Activated T-helper 1 cell treated with anti-CD3 and anti-CD28 coated beads, Interleukin-2, amount 50 U/mL, for 16 hours (primary cell): Measurements from ENCODE around the gene PLB1.
"Not testable (repeated sequence)": the region's sequence is repeated elsewhere in the genome, so short reads cannot be mapped to it uniquely, and the experiment has no call there.

Source experiments
- DNase-seq, 2 donors: peaks; one replicate each; pipeline ENCODE4 v3.0.0-alpha.2; 2020; ENCODE audit warnings: low read depth in 1 of 2, low spot score in 1 of 2

The PLB1 gene

DNA sequence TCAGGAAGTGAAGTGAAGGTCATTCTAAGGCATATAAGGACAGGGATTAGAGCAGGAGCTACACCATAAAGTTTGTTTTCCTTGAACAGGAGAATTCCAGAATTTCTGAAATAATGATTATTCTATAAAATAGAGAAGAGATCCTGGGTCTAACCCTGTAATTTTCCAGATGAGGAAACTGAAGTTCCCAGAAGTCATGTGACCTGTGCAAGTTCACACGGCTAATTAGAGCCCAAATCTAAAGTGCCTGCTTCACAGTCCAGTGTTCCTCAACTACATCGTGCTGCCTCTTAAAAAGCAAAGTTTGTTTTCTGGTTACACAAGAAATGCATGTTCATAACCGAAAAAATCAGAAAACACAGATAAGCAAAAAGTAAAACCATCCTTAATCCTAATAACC lies 34.9 kb downstream of the PLB1 start:
- no peak for DNase-seq

DNA sequence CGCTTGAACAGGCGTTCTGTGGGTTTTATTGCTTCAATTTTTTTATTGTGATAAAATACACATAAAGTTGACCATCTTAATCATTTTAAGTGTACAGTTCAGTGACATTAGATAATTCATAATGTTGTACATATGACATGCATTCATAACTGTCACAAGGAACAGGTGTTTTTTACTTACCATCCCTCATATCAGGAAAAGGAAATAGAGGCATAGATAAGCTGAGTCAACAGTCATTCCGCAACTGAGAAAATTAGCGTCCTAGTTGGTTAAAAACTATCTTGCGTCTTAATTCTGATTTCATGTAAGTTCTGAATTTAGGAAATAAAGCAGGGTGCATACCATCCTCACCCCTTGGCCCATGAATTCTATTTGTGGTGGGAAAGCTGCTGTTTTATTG lies 36.5 kb downstream of the PLB1 start:
- DNase-seq, result no peak

DNA sequence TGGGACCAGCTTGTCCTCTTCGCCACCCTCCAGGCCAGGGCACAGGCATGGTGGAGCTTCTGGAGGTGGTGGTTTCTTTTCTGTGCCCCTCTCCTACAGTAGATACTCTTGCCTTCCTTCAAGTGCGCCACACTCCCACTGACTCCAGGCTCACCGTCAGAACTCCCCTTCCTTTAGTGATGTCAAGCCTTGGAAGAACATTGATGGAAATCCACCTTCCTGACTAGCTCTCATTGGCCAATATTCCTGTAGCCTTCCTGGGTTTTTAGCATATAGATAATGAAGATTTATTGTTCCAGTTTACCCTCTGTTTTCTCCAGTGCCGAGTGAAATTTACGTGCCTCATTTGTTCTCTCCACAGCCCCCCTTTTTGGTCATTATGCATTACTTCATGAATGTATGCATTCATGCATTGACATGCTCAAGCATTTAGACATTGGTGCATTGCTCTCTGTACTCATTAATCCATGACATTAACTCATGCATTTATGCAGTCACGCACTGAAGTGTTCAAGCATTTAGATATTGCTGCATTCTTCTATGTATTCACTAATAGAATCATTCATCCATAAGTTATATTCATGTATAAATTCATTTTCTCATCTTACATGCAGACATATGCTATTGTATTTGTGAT lies 37.3 kb downstream of the PLB1 start:
- DNase-seq, result no peak

DNA sequence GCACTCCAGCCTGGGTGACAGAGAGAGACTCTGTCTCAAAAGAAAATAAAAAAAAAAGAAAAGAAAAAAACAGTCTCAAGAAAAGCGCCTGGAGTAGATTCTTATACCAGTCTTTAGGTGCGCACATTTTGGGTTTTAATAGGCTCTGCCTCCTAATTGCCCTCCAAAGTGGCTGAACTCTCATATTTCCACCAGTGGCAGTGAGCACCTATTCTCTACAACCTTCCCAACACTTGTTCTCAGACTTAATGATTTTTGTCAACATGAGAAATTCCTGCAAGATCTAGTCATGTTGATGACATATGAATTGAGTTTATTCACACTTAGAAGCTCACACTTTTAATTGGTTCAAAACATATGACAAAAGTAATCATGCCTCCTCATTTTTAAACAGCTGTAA lies 39.0 kb downstream of the PLB1 start:
- no peak for DNase-seq

DNA sequence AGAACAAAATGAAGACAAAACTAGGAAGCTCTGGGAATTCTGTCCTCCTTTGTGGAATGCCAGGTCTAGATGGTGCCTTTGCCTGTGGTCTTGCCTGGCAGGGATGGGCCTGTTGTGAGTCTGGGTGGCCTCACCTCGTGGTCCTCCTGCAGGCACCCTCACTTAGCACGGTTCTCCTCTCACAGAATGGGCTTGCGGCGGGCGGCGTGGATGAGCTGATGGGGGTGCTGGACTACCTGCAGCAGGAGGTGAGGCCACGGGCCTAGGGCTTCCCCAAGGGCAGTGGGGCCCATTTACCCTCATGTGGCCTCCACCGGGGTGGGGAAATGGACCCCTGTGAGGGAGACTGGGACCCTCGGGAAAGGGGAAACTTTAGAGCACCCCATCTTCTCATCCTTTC lies 42.3 kb downstream of the PLB1 start:
- no peak for DNase-seq

DNA sequence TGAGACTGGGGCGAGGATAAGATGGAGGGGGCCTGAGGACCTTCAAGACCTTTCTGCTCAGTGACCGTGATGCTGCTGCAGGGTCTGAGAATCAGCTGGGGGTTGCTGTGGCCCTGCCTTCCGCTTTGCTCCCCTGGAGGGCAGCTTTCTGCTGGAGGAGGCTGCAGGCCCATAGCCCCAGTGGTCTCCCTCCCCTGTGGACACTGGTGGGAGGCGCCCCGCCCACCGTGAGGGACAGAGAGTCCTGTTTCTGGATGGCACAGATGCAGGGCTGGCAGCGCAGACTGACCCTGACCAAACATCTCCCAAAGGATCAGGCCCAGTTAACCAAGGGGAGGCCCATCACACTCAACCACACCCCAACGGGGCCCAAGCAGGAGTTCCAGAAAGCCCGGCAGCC lies 42.8 kb downstream of the PLB1 start:
- DNase-seq, result no peak

DNA sequence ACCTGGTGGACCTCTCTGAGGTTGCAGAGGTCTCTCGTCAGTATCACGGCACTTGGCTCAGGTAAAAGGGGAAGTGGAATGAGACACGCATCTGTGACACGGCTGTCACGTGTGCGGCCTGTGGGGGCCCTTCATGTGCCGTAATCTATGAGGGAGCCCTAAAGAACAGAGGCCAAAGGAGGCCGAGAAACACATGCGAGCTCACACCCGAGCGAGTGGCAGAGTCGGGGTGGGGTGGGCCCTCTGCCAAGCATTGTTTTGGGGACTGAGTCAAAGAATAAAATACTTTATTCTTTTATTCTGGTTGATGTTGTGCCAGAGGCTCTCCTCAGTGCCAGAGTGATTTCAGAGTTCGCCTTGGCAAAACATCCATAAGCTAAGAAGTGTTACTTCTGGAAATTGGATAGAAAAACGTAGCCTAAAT lies 43.3 kb downstream of the PLB1 start:
- DNase-seq, result no peak

DNA sequence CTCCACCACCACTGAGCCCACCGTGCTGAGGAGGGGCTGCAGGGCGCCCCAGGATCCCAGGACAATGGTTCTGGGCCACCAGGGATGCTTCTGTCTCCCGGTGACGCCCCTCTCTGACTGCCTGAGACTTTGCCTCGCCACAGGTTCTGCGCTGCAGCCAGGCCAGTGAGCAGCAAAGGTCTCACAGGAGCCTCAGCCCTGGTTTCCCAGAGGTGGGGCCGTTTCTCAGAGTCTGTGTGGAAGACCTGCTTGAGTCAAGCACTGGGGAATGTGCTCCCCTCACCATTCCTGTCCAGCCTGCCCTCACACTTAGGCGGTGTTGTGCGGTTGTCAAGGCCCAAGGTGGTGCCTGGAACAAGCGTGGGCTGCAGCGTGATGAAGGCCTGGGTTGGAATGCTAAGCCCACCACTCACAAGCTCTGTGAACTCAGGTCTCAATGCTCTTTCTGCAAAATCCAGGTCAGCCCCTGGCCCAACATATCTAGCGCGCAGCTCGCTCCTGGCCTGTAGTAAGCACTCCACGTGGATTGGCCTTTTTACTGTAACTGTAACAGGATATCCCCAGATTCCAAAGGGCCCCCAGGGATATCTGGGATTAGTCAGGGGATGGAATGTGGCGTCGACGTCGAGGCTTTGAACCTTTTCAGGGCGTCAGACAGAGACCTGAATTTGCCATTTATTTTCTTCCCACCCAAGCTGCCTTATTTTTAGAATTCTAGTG lies 47.6 kb downstream of the PLB1 start:
- DNase-seq, result no peak

DNA sequence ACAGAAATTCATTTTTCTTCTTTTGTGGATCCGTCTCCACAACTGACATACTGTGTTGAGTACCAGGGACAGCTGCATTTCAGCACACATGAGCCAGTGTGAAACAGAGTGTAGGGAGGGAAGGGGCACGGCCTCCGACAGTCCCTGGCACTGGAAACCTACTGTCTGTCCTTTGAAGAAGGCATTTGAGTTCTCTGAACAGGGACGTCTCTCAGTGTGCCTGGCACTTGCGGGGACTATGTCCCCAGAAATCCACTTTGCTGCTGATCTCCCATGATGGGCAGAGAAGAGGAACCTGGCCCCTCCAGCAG lies 48.1 kb downstream of the PLB1 start:
- DNase-seq, result no peak

DNA sequence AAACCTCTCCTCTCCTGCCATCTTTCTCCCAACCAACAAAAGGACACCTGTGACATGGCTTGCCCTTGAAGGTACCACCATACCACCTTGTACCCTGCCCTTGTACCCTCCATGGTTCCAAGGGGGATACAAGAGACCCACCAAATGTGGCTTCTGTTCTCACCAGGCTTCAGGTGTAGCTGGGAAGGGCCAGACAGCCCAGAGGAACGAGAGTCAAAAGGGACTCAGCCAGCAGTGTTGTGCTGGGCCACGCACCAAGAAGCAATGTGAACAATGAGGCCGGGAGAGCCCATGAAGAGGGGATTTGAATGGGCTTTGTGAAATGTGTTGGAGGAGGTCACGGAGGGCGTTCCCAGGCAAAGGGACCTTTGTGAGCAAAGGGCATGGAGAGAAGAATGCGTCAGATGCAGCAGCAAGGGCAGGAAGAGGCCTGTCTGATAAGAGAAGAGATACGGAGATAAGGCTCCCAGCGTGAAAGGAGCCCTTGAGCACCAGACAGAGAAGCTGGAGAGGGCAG lies 48.6 kb downstream of the PLB1 start:
- no peak for DNase-seq

DNA sequence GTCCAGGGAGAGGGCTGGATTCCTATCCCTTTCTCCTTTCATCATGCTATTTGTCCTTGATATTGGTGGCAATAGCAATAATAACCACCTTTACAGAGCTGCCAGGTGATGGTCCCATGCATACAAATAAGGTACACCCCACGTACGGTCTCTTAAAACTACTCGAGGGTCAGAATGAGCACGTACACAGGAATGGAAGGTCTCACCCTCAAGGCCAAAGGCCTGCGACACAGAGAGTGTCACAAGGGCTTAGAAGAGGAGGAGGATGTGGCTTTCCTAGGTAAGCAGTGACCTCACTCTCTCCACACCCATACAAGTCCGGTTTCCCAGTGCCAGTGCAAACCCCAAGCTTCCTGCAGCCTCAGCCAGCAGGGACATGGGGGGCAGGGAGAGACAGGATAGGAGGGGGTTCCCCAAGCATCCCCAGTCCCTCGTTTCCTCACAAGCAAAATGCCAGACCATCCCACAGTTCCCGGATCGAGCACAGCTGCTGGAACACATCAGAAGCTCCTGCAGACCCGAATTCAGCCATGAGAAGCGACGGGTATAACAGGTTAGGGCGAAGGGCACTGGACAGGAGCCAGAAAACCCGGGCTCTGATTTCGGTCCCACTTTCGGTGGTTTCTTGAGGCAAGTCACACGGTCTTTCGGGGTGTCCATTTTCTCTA lies 49.2 kb downstream of the PLB1 start:
- DNase-seq, result no peak

DNA sequence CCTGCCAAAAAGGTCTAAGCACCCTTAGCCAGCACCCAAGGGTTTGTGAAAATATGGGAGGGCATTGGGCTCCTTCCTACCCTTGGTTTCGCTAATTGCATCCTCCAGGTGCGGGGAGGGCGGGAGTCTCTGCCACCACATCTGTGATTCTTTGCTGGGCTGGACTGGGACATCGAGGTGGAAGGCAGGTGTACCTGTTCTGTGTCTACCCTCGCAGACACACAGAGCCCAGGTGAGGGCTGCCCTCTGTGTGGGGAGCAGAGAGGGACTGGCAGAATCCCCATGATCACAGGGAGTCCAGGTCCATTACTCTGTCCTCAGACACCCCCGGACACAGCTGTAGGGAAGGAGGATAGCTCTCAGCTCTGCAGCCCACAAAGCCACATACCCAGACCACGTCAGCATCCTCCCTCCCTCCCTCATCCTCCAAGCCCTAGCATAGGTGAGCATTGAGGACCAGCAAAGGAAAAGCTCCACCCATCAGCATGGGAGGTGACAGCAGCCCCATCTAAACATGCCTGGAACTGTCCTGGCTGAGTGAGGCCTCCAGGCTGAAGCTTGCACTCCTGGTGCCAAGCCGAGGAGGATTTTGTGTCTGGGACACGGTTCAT lies 49.8 kb downstream of the PLB1 start:
- no peak for DNase-seq

DNA sequence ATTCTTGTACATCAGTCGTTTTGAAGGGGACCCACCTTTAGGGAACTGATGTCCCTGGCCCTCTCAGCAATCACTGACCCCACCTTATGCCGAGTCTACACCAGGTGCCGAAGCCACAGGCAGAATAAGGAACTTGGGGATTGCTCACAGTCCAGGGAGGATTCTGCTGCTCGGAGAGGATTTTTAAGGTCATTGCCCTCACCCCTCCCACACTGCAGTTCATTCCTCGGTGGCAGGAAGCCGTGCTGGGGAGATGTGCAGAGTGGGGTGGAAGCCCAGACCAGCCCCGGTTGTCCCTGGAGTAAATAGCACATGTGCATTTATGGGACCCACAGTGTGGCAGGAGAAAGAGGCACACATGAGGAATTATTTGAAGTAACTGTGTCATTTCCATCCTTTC lies 50.4 kb downstream of the PLB1 start:
- no peak for DNase-seq

DNA sequence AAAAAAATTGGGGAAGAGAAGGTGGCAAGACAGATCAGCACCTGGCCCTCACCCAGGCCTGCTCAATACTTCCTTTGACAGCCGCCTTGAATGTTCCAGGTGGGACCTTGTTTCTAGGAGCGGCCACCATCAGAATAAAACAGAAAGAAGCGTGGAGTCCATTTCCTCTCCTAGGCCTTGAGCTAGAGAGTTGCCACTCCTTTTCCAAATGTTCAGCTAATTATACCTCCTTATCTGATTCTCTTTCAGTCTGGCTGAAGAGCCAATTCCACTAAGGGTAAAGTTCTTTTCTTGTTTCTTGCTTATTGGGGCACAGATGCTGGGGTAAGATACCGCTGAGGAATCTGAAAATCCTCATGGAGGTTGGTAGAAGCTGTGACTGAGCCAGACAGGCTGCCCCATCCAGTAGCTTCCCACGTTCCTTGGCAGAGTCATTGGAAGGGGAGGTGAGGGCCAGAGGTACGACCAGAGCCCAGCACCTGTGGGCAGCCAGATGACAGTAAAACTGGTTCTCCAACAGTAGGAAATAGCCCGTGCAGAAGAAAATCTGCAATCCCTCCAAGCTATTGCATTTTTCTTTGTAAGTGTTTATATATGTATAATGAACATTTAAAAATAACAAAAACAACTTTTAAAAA lies 51.5 kb downstream of the PLB1 start:
- no peak for DNase-seq

DNA sequence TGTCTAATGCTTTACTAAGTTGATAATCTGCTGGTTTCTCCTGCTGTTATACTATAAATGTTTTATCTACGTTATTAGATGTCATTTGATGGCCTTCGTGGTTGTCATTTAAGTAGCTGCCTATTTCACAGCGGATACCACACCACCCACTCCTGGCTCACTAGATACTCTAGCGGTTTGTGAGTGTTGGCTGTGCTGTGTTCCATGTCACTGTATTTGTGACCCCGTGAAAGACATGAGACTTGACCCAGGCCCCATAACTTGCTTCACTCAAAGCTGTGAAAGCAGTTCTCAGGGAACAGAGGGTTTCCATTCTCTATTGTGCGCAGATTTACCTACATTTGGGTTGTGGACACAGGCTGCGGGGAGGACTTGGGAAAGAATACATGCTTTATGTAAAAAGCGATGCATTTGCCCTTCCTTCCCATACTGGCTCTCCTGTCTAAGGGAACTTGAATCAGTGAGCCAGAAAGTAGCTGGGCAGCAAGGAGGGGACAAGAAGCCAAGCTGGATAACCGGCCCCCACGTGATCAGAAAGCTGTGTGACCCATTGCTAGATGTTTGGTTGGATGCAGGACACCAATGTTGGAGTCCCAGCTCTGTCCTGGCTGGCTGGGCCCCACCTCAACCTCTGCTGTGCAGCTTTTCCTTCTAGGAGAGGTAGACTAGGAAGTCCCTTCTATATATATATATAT lies 52.2 kb downstream of the PLB1 start:
- no peak for DNase-seq

DNA sequence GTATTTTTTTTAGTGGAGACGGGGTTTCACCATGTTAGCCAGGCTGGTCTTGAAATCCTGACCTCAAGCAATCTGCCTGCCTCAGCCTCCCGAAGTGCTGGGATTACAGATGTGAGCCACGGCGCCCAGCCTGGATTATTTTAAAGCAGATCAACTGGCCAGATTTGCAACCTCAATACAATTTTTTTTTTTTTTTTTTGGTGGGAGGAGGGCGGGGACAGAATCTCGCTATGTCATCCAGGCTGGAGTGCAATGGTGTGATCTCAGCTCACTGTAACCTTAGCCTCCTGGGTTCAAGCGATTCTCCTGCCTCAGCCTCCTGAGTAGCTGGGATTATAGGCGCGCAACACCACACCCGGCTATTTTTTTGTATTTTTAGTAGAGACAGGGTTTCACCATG lies 54.5 kb downstream of the PLB1 start:
- DNase-seq, result not testable (repeated sequence)

DNA sequence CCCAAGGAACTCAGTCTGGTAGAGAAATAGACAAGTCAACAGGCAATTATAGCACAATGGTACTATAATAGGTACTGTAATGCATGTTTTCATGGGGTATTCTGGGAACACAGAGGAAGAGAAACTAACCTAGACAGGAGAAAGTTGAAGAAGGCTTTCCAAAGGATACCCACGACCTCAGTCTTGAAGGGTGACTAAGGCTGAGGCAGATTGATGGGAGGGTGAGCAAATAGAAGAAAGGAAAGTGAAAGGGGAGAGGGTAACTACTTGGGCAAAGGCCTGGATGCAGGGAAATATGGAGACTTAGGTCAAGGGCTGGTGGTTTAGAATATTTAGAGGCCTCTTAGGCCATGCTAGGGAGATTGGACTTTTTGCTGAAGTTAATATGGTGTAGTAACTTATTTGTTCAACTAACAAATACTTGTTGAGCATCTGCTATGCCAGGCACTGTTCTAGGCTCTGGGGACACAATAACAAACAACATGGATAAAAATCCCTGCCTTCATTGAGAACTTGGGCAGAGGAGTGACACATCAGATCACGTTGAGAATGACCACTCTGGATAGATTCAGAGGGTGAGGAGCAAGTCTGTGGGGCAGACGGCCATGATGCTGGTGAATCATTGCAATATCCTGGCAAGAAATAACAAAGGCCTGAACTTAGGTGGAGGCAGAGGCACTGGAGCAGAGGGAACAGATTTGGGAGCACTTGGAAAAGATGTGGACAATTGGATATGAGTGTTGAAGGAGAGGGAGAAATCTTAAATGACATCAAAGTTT lies 56.4 kb downstream of the PLB1 start:
- no peak for DNase-seq

DNA sequence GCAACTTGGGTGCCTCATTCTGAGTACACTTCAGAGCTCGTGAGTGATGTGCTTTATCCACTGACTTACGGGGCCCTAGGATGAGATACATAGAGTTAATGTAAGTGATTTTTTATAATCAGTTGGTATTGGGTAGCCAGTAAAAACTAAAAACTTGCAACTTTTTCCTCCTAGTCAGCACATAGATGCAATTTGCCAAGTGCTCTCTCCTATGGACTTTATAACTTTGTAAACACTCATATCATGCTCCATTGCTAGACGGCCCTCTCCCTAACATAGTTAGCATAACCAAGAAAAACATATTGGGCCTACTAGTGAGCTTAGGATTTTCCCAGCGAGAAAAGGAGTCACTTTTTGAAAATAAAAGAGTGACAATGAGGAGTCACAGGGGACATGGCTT lies 60.4 kb downstream of the PLB1 start:
- no peak for DNase-seq

DNA sequence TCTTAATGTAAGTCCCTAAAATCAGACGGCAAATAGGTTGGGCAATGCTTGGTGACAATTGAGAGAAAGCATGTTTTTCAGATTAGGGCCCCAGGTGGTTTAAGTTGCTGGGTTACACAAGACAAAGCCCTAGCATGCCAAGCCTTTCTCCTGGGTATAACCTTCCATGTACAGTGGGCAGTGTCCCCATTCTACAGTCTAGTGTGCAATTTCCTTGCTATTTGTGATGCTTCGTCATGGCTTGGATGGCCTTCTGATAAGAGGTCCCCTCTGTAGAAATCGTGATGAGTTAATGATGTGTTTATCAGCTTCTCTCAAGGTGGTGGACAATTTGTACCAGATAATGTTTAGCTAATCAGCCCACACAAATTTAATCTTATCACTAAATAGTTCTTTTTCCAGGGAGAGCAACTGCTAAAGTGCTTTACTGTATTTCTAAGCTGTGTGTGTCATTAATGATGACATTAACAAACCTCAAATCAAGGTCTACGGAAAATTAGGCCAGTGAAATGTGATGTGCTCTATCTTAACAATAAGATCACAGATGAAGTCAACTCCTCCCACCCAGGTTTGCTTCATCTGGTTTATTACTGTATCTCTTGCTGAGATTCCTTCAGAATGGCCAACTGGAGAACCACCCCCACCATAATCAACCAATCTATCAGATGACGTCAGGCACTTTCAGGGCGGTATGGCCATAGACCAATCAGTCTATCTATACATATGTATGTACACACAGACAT lies 61.7 kb downstream of the PLB1 start:
- DNase-seq, result no peak
